Brain microvascular endothelial cell (primary cell): Measurements from ENCODE around the gene LZTS3.

ENCODE experiments used
- DNase-seq: peaks from one replicate; pipeline ENCODE4 v3.0.0-alpha.2; 2020
- H3K27ac ChIP-seq: fragments of 250-450 bp; sonication (Bioruptor Pico); 2 replicates; pipeline ENCODE4 v1.5.1; 2020; ENCODE audit warnings: mild to moderate bottlenecking, moderate library complexity
- H3K27me3 ChIP-seq: fragments of 250-450 bp; sonication (Bioruptor Pico); replicated peaks from 2 replicates; pipeline ENCODE4 v1.5.1; 2020; ENCODE audit warnings: mild to moderate bottlenecking
- H3K36me3 ChIP-seq: fragments of 250-450 bp; sonication (Bioruptor Pico); replicated peaks from 2 replicates; pipeline ENCODE4 v1.5.1; 2020; ENCODE audit warnings: mild to moderate bottlenecking
- H3K4me3 ChIP-seq: 2 replicates; pipeline ENCODE4 v1.5.1; 2011; ENCODE audit warnings: low read depth, mild to moderate bottlenecking, control low read depth, low read length, moderate library complexity
- CTCF ChIP-seq: IDR thresholded peaks from 2 replicates; pipeline ENCODE4 v1.5.1; 2011; ENCODE audit warnings: low read depth, mild to moderate bottlenecking, moderate library complexity, low read length, control low read depth, inconsistent platforms; ENCODE audit errors: missing control alignments
- in situ Hi-C: cut with HindIII; loops from 2 replicates; pipeline ENCODE4 v1.10.0; 2017; ENCODE audit warnings: low sequenced_read_pairs, low pct_ligation_motif_present

The LZTS3 gene

GRCh38 chr20:3209946-3210317 is 36.6 kb upstream of the LZTS3 start:
- H3K27ac ChIP-seq: peak overlapping the region; percentile 53

GRCh38 chr20:3209257-3209945 is 36.1 kb upstream of the LZTS3 start, which contains the start of gene ITPA:
ITPA (plus strand) TSS chr20:3209498; CDS start chr20:3209552, 54 bp downstream.
- Histone ChIP-seq H3K36me3 (peaks cover 9% of the 10 kb centered on the region), H3K4me3 (peak within 1 kb of the TSS; percentile 94), H3K27ac (peak within 1 kb of the TSS; percentile 53), H3K27me3 (no peaks in the 10 kb centered on the region)
- no peak for TF ChIP-seq CTCF
- peak; percentile 20 for DNase-seq
- in situ Hi-C loops: no loop called here

More at GRCh38 chr20:3209946-3210317, 36.6 kb upstream of the LZTS3 start:
- no peaks in the 10 kb centered on the region for H3K27me3 ChIP-seq
- TF ChIP-seq CTCF: no peak
- H3K36me3 ChIP-seq: peaks cover 9% of the 10 kb centered on the region
- in situ Hi-C loops: no loop called here
- peak overlapping the region; percentile 94 for H3K4me3 ChIP-seq
- peak; percentile 4 for DNase-seq

GRCh38 chr20:3208786-3209256 is 35.5 kb upstream of the LZTS3 start:
- TF ChIP-seq CTCF: no peak
- in situ Hi-C loops: no loop called here
- H3K27ac ChIP-seq: peak overlapping the region; percentile 53
- H3K27me3 ChIP-seq: no peaks in the 10 kb centered on the region
- H3K4me3 ChIP-seq: peak overlapping the region; percentile 94
- no peak for DNase-seq
- H3K36me3 ChIP-seq: peaks cover 7% of the 10 kb centered on the region

GRCh38 chr20:3204124-3204794 is 30.9 kb upstream of the LZTS3 start, which contains the start of gene DDRGK1:
DDRGK1 (minus strand) TSS chr20:3204682; CDS start chr20:3204627, 55 bp downstream.
- no peak for TF ChIP-seq CTCF
- peak within 1 kb of the TSS; percentile 95 for H3K4me3 ChIP-seq
- in situ Hi-C loops: no loop called here
- H3K27ac ChIP-seq: peak within 1 kb of the TSS; percentile 74
- DNase-seq: peak; percentile 82
- H3K36me3 ChIP-seq: peaks cover 12% of the 10 kb centered on the region
- no peaks in the 10 kb centered on the region for H3K27me3 ChIP-seq

- DNase-seq: no peak
- peak overlapping the region; percentile 74 for H3K27ac ChIP-seq
- H3K4me3 ChIP-seq: peak overlapping the region; percentile 95
- no peaks in the 10 kb centered on the region for H3K27me3 ChIP-seq
- in situ Hi-C loops: no loop called here
- no peak for TF ChIP-seq CTCF
- peaks cover 16% of the 10 kb centered on the region for H3K36me3 ChIP-seq
These were observed 30.2 kb upstream of the LZTS3 start for GRCh38 chr20:3203315-3204123.
